ENCODE data around the gene PLCG2. TPM values are rescaled to one million over a fixed set of nuclear protein-coding genes. Genes with fewer than 3 reads are reported as not detected.
A peak's percentile ranks its signal among the peaks of the same experiment; 100 is the strongest.

The PLCG2 gene
- total and polyA plus RNA-seq, 12 donors = 2.4 to 18.2 (median 6.2) TPM

- no peak for ATAC-seq
- intact Hi-C loops (cut with DNase I) = no loop called here
- WGBS, 2 donors = 93 to 96% methylated on average over 8 of the region's 8 CpGs
- DNase-seq = no peak
- peaks cover 0 to 10% (median 0%) of the 10 kb centered on the region in 11 donors for H3K9me3 ChIP-seq
- H3K27me3 ChIP-seq = peaks cover 0 to 12% (median 0%) of the 10 kb centered on the region in 7 donors
- no peak overlapping the region for H3K4me3 ChIP-seq
- TF ChIP-seq CTCF (IDR thresholded peaks at IDR 0.05) = no peak
- peak overlapping the region in 1 of 10 donors; percentile 65 for H3K27ac ChIP-seq
- no peaks in the 10 kb centered on the region for H3K36me3 ChIP-seq
- peaks cover 0 to 37% (median 0%) of the 10 kb centered on the region in 9 donors for H3K4me1 ChIP-seq
These were observed 37.7 kb downstream of the PLCG2 start for GRCh38 chr16:81816793-81817210.

DNA sequence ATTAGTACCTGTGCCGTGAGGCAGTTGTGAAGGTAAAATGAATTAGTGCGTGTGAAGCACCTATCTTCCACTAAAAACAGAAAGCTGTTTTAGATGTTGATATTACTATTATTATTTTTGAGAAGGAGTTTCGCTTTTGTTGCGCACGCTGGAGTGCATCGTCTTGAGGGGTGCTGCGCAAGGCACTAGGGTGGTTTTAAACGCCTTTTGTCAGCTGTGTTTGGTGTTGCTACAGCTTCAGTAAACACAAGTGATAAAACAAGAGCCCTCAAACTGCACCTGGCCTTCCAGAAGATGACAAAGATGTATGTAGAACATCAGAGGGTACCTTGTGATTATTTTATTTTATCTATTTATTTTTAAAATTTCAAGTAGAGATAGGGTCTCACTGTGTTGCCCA lies 38.2 kb downstream of the PLCG2 start:
- DNase-seq = no peak
- H3K27ac ChIP-seq = peak overlapping the region in 1 of 10 donors; percentile 65
- no peak for ATAC-seq
- peaks cover 0 to 42% (median 0%) of the 10 kb centered on the region in 9 donors for H3K4me1 ChIP-seq
- H3K36me3 ChIP-seq = no peaks in the 10 kb centered on the region
- intact Hi-C loops (cut with DNase I) = no loop called here
- no peak overlapping the region for H3K4me3 ChIP-seq
- H3K27me3 ChIP-seq = peaks cover 0 to 12% (median 0%) of the 10 kb centered on the region in 7 donors
- peaks cover 0 to 10% (median 0%) of the 10 kb centered on the region in 11 donors for H3K9me3 ChIP-seq
- TF ChIP-seq CTCF (IDR thresholded peaks at IDR 0.05) = no peak
- WGBS, 2 donors = 90 to 91% methylated on average over 8 of the region's 8 CpGs

- intact Hi-C loops (cut with DNase I) = no loop called here
- no peaks in the 10 kb centered on the region for H3K36me3 ChIP-seq
- 60 to 65% methylated on average over 12 of the region's 12 CpGs for WGBS, 2 donors
- no peak overlapping the region for H3K4me3 ChIP-seq
- no peak for TF ChIP-seq CTCF (IDR thresholded peaks at IDR 0.05)
- DNase-seq (no peak), ATAC-seq (peak in 1 of 8 donors; percentile 29)
- peaks cover 0 to 48% (median 0%) of the 10 kb centered on the region in 9 donors for H3K4me1 ChIP-seq
- H3K27ac ChIP-seq = peak overlapping the region in 1 of 10 donors; percentile 65
- peaks cover 0 to 12% (median 0%) of the 10 kb centered on the region in 7 donors for H3K27me3 ChIP-seq
- peaks cover 0 to 9% (median 0%) of the 10 kb centered on the region in 11 donors for H3K9me3 ChIP-seq
These were observed 38.9 kb downstream of the PLCG2 start for GRCh38 chr16:81817789-81818567.

DNA sequence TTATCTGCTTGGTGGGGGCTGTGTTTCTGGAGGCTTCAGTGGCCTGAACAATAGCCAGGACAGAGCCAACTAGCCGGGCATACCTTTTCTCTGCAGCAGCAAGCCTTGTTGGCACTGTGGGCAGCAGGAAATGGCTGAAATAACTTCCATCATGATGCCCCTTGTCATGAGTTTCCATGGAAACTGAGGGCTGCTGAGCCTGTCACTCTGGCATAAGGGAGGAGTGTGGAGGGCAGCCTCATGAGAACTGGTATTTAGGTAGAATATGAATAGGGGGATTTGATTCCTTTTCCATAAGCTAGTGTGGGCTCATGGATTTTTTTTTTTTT lies 39.4 kb downstream of the PLCG2 start:
- Histone ChIP-seq H3K9me3 (peaks cover 0 to 4% (median 0%) of the 10 kb centered on the region in 11 donors), H3K4me3 (no peak overlapping the region), H3K27me3 (peaks cover 0 to 12% (median 0%) of the 10 kb centered on the region in 7 donors), H3K4me1 (peaks cover 0 to 52% (median 0%) of the 10 kb centered on the region in 9 donors), H3K27ac (peak overlapping the region in 1 of 10 donors; percentile 14), H3K36me3 (no peaks in the 10 kb centered on the region)
- DNase-seq (no peak), ATAC-seq (no peak)
- WGBS, 2 donors = 63 to 70% methylated on average over 1 of the region's 1 CpG
- no peak for TF ChIP-seq CTCF (IDR thresholded peaks at IDR 0.05)
- intact Hi-C loops (cut with DNase I) = no loop called here

All from heart right ventricle (tissue), 16 donors.